Liver (tissue), 3 donors: ENCODE results near the gene IGSF8.

Experiments used
- GABPA ChIP-seq, 2 donors: IDR thresholded peaks in 1 of 2; conservative IDR thresholded peaks in 1 of 2; 2 replicates each; pipeline ENCODE4 v1.6.1; 2016; ENCODE audit warnings: antibody characterized with exemption in 2 of 2, mild to moderate bottlenecking in 1 of 2, moderate library complexity in 1 of 2
- JUND ChIP-seq, 2 donors: IDR thresholded peaks; 2 replicates each; pipeline ENCODE4 v1.6.1; 2016; ENCODE audit warnings: antibody characterized with exemption in 2 of 2
- YY1 ChIP-seq: IDR thresholded peaks from 2 replicates; pipeline ENCODE4 v1.6.1; 2016; ENCODE audit warnings: antibody characterized with exemption, mild to moderate bottlenecking
- TF ChIP-seq, protein P1 (sequence below): fragments of 150-350 bp; IDR thresholded peaks from 2 replicates; pipeline ENCODE4 v1.5.1; 2017; ENCODE audit warnings: improper control_type of control experiment, low read depth, low read length; ENCODE audit not compliant: missing input control
- donor health status: healthy.
- donor health status: healthy.

DNA sequence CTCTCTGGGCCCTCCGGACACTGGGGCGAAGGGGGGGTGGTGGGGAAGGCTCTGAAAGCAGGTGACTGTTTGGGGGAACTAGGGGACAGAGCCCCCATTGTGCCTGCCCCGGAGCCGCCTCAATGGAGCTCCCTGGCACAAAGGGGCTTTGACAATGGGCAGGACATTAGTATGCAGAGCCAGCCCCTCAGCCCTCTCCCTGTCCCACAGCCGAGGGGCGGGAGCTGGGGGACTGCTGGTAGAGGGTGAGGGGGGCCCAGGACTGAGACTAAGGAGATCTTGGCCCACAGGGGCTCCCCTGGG, 36.2 kb downstream of the IGSF8 start:
- TF ChIP-seq, protein P1, sequence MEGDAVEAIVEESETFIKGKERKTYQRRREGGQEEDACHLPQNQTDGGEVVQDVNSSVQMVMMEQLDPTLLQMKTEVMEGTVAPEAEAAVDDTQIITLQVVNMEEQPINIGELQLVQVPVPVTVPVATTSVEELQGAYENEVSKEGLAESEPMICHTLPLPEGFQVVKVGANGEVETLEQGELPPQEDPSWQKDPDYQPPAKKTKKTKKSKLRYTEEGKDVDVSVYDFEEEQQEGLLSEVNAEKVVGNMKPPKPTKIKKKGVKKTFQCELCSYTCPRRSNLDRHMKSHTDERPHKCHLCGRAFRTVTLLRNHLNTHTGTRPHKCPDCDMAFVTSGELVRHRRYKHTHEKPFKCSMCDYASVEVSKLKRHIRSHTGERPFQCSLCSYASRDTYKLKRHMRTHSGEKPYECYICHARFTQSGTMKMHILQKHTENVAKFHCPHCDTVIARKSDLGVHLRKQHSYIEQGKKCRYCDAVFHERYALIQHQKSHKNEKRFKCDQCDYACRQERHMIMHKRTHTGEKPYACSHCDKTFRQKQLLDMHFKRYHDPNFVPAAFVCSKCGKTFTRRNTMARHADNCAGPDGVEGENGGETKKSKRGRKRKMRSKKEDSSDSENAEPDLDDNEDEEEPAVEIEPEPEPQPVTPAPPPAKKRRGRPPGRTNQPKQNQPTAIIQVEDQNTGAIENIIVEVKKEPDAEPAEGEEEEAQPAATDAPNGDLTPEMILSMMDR: no peak
- TF ChIP-seq GABPA (IDR thresholded peaks at IDR 0.05 in 1 of 2, conservative IDR thresholded peaks at IDR 0.05 in 1 of 2): no peak
- TF ChIP-seq JUND (IDR thresholded peaks at IDR 0.05): no peak
- no peak for TF ChIP-seq YY1
